Measurements from ENCODE around the gene STMN1.

The STMN1 gene

DNA sequence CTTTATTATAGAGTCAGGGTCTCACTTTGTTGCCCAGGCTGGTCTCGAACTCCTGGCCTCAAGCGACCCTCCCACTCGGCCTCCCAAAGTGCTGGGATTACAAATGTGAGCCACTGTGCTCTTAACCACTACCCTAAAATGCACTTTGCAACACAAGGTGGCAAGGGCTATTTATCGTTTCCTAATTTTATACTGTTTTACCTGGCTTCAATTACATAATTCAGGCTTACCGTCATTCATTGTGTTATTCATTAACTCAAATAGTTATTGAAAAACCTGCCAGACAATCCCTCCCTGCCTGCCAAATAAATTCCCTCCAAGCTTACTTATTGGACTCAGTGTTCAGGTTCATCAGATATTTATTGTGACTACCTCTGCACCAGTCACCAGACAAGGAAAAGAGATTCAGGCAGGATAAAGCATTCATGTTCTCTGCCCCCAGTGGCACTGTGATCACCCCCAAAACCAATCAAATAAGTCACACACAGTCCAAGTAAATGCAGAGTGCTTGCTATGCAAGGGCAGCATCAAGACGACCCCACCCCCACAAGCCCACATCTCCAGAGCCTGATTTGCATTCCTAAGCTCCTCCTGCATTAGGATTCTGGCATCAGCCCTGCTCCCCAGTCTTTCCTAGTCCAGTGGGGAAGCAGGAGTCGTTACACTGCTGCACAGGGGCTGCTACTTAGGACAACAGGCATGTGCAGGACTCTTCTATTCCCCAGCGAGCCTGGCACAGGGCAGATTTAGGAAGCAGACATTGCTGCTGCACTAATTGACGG is 38.8 kb downstream of the STMN1 start:
- DNase-seq = no peak

DNA sequence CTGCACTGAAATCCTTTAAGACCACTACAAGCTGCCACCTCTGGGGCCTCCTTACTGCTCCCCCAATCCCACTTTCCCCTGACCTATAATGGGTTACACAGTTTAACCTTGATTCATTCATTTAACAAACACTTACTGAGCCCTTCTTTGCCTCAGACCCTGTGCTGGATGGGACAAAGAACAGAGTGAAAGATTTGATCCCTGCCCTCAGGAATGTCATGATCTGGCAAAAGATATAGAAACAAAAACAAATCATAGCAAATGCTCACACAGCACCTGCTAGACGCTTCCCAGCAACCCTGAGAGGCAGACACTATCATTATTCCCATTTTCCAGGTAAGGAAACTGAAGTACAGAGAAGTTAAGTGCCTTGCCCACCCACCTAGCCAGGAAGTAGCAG is 39.9 kb downstream of the STMN1 start:
- DNase-seq = no peak

DNA sequence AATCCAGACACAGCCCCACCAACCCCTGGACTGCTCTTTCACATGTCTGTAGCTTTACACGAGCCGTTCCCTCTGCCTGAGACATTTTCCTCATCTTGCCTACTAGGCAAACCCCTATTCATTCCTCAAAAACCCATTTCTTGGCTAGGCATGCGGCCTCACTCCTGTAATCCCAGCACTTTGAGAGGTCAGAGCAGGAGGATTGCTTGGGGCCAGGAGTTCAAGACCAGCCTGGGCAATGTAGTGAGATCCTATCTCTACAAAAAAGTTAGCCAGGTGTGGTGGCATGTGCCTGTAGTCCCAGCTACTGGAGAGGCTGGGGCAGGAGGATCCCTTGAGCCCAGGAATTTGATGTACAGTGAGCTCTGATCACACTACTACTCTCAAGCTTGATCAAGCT is 41.8 kb downstream of the STMN1 start:
- no peak for DNase-seq

DNA sequence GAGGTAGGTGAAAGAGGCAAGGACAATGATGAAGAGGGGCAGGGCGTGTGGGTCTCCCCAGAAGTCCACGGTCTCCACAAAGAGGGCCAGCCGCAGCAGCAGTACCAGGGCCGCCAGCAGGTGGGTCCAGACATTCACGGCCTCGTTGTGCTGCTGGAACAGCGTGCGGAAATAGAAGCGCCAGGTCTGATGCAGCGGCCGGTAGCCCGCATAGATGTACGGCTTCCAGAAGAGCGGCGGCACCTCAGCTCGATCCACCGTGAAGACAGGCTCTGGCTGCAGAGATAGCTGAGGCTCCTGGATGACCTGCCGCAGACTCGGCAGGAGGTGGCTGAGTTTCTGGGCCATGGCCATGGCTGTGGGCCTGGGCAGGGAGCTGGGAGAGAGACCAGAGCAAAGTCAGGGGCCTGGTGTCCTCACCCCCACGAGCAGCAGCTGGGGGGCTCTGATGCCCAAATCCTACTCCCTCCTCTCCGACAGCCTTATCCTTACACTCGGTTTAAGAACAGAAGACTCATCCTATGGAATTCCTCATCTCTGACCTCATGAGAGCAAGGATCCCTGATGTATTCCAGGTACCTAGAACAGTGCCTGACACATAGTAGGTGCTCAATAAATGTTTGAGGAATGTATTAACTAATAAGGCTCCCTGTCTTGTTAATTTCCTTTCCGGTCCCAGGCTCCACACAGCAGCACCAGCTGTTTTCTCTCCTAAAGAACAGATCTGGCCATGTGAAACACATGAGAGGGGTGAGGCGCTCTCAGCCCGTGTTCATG is 42.5 kb downstream of the STMN1 start:
- DNase-seq = no peak

DNA sequence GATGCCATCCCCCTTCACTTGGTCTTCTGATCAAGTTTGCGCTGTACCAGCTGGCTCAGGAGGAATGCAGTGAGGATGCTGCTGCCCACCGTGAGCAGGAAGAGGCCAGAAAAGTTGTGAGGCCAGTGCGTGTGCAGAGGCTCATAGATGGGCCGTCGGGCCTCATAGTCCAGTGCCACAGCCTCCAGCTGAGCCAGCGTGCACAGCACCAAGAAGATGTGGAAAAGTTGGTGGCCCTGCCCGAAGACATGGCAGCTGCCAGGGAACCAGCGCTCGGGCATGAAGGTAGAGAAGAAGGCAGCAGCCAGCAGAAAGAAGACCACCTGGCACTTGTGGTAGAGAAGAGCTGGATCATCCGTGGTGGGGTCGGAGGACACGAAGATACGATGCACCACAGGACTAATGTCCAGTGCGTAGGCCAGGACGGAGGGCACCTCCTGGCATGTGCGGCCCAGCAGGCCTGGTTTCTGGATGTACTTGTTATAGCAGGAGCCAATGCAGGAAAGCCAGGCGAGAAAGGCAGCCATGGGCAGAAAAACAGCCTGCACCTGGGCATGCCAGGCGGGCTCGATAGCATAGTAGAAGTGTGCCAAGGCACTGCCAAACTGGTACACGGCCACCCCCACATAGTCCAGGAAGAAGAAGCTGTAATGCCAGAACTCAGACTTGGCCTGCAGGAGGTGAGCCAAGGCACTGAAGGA is 43.3 kb downstream of the STMN1 start:
- DNase-seq = no peak

DNA sequence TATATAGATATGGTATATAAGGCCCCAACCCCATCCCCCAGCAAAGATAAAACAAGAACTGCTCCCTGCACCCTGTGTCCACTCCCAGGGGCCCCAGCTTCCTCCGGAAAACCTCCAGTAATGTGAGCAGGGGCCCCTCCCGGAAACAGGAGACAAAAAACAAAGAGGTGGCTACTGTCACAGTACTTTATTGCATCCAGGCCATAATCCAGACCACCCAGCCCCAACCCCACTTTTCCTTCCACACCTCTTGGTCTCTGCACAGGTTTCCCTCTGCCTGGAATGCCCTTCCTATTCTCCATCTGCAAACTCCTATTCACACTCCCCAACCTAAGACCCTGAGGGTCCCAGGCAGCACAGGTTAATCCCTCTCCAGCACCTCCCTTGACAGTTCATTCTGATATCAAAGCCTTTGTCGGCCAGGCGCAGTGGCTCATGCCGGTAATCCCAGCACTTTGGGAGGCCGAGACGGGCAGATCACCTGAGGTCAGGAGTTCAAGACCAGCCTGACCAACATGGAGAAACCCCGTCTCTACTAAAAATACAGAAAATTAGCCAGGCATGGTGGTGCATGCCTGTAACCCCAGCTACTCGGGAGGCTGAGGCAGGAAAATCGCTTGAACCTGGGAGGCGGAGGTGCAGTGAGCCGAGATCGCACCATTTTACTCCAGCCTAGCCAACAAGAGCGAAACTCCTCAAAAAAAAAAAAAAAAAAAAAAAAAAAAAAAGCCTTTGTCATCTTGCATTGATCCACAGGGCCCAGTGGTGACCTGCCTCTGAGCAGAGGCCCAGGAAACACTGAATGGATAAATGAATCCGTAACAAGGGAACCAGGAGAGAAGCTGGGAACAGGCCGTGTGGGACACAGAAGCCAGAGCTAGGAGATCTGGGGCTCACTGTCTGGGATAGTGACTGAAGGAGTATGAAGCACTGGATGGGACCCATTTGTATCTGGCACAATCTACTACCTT is 44.6 kb downstream of the STMN1 start:
- DNase-seq = no peak

DNA sequence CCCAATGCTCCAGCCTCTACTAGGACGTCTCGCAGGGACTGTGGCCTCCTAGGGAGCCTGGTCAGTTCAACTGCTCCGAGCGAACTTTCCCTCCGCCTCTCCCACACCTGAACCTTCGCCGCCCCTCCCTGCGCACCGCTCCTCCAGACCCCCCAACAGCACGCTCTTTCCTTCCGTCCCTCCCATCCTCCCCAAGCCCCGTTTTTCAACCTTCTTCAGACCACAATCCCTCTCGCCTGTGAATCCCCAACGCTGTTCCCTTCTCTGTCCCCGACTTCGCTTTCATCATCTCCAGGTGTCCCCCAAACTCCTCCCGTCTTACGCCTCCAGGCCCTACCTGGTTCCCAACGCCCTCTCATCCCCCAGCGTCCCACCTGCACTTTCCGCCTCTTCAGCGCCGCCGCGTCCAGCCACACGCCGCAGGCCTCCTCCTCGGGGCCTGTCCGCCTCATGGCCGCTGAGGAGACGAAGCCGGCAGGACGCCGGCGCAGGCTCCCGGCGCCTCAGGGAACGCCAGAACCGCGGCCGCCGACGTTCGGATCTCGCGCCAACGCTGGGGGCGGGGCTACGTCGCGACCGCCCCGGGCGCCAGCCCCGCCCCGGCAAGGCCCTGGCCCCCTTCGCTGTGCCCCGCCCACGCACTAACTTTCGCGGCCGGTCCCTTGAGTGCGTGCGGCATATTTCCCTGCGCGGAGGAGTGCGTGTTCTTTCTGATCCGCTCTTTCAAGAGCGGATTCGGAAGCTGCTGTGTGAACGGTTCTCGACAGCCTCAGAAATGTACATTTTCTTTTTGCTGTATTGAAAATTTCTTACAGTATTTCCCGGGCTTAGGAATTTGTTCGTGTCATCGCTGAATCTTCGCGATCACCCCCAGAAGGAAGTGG is 47.1 kb downstream of the STMN1 start, which contains the start of gene AUNIP:
Gene AUNIP, minus strand, starts transcription at position 552 of the 884 bp plus-strand sequence. Its CDS starts 100 bp downstream, at position 452.
- DNase-seq = no peak

DNA sequence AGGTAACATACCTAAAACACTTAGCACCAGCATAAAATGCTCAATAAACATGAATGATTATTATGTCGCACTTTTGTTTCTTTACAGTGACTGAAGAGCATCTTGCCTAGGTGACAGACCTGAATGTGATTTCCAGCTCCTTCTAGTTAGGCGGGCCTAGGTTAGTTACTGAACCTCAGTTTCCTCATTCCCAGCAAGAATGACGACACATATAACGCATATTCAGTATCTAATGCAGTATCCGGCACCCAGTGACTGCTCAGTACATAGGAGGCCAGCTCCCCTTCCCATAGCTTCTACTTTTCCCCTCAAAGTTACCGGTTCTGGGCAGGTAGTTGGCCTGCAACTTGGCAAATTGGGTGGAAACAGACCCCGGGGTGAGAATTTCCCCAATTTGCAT is 47.7 kb downstream of the STMN1 start:
- no peak for DNase-seq

DNA sequence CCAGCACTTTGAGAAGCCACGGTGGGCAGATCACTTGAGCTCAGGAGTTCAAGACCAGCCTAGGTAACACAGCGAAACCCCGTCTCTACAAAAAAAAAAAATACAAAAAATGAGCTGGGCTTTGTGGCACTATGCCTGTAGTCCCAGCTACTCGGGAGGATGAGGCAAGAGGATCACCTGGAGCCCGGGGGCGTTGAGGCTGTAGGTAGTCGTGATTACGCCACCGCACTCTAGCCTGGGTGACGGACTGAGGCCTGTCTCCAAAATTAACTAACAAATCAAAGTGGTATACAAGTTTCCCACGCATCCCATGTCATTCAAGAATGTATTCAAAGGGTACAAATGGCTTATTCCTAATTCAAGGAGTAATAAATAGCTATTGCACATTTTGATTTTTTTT is 49.4 kb downstream of the STMN1 start:
- DNase-seq = no peak

DNA sequence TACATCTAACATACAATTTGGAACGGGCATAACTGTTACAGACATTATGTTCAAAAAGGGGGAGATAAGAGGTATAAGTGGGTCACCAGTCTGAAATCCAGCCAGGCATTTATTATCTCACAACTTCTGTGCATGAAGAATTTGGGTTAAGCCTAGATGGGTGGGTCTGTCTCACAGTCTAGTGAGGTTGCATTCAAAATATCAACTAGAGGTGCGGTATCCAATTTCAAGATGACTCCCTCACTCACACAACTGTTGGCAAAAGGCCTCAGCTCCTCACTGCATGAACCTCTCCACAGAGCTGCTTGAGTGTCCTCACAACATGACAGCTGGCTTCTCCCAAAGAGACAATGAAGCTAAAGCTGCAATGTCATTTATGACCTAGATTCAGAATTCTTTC is 51.7 kb downstream of the STMN1 start:
- no peak for DNase-seq
